K562 (cell line): ENCODE results near the gene GNAI2. TPM values are rescaled to one million over a fixed set of nuclear protein-coding genes. Genes with fewer than 3 reads are reported as not detected.

Experiments
- BRCA1 ChIP-seq, 2 experiments: fragments of 450-650 bp in 1 of 2; sonication (generic) in 1 of 2; formaldehyde crosslinking in 1 of 2; IDR thresholded peaks; 2 replicates each; pipeline versions ENCODE4 v1.5.0 to v1.6.1; 2017 to 2020; ENCODE audit warnings: mild to moderate bottlenecking in 1 of 2, missing genetic modification reagents in 1 of 2
- E2F8 ChIP-seq: fragments of 450-650 bp; IDR thresholded peaks from 2 replicates; pipeline ENCODE4 v1.7.1; 2018; ENCODE audit warnings: mild to moderate bottlenecking, low read depth; ENCODE audit not compliant: partially characterized antibody
- ETV1 ChIP-seq: fragments of 450-650 bp; conservative IDR thresholded peaks from 2 replicates; pipeline ENCODE4 v1.6.1; 2016; ENCODE audit warnings: missing genetic modification characterization, control low read depth, low read depth, missing compliant biosample characterization
- HDAC1 ChIP-seq, 2 experiments: fragments of 450-650 bp; IDR thresholded peaks; 2 replicates each; pipeline ENCODE4 v1.6.1; 2016 to 2017; ENCODE audit warnings: inconsistent platforms in 1 of 2, mild to moderate bottlenecking in 1 of 2, moderate library complexity in 1 of 2
- JUN ChIP-seq, 2 experiments: sonication (generic) in 1 of 2; formaldehyde crosslinking in 1 of 2; IDR thresholded peaks; 2 replicates each; pipeline versions ENCODE4 v1.6.1 to v1.8.0; 2012 to 2022; ENCODE audit warnings: borderline replicate concordance in 2 of 2, mild to moderate bottlenecking in 2 of 2, improper control_type of control experiment in 1 of 2, low read depth in 1 of 2, low read length in 1 of 2, missing genetic modification reagents in 1 of 2
- NR2C2 ChIP-seq, 2 experiments: fragments of 200-800 bp in 1 of 2; sonication (Bioruptor generic) in 1 of 2; sonication (generic) in 1 of 2; formaldehyde crosslinking in 1 of 2; IDR thresholded peaks; 2 replicates each; pipeline versions ENCODE4 v1.6.1 to v1.8.0; 2016 to 2022; ENCODE audit warnings: mild to moderate bottlenecking in 1 of 2, missing compliant biosample characterization in 1 of 2, missing genetic modification characterization in 1 of 2, missing genetic modification reagents in 1 of 2
- PHF8 ChIP-seq: fragments of 200-600 bp; sonication (generic); IDR thresholded peaks from 2 replicates; pipeline ENCODE4 v1.6.1; 2012; ENCODE audit warnings: mixed run types, mild to moderate bottlenecking, inconsistent platforms, low read length, moderate library complexity, borderline replicate concordance
- SIRT6 ChIP-seq: IDR thresholded peaks from one replicate; pipeline ENCODE4 v1.6.1; 2012; ENCODE audit warnings: low read depth, mild to moderate bottlenecking, control low read depth, inconsistent platforms, low read length, moderate library complexity
- SRSF9 ChIP-seq: fragments of 200-400 bp; formaldehyde crosslinking; IDR thresholded peaks from 2 replicates; pipeline ENCODE4 v1.6.1; 2017; ENCODE audit warnings: low read depth, low read length, borderline replicate concordance
- ZBTB2 ChIP-seq: fragments of 450-650 bp; IDR thresholded peaks from 2 replicates; pipeline ENCODE4 v1.6.1; 2016; ENCODE audit warnings: antibody characterized with exemption
- ZBTB40 ChIP-seq, 2 experiments: fragments of 450-650 bp in 1 of 2; sonication (generic) in 1 of 2; formaldehyde crosslinking in 1 of 2; IDR thresholded peaks; 2 replicates each; pipeline versions ENCODE4 v1.7.1 to v1.9.0; 2016 to 2022; ENCODE audit warnings: inconsistent platforms in 1 of 2, mild to moderate bottlenecking in 1 of 2, missing genetic modification reagents in 1 of 2
- ZFP30 ChIP-seq: fragments of 250-450 bp; sonication (Bioruptor Pico); IDR thresholded peaks from 2 replicates; pipeline ENCODE4 v1.8.0; 2022; ENCODE audit warnings: moderate library complexity, mild to moderate bottlenecking, inconsistent platforms, borderline replicate concordance
- polyA plus RNA-seq, 8 experiments: library from polyadenylated mRNA; depleted of rRNA in 4 of 8; stranded (reverse) in 5 of 8; unstranded in 3 of 8; fragments of >200 nt; fragmentation: Nextera tagmentation in 2 of 8; fragmentation: Illumina TruSeq in 1 of 8; extraction: Ambion mirVana in 2 of 8; extraction: Trizol in 1 of 8; gene quantifications; 2 replicates each; pipeline versions ENCODE4 v1.2.1 to v1.2.3, GENCODE V29; 2011 to 2014; ENCODE audit warnings: inconsistent platforms in 1 of 8, missing spikeins in 1 of 8
- total RNA-seq, 7 experiments: library from RNA; depleted of rRNA in 6 of 7; stranded (reverse); fragments of >200 nt in 6 of 7; fragmentation: Illumina TruSeq in 2 of 7; extraction: Trizol in 2 of 7; gene quantifications; 2 replicates each; pipeline versions ENCODE4 v1.2.1 to v1.2.3, GENCODE V29; 2011 to 2021; ENCODE audit warnings: low replicate concordance in 1 of 7

Gene GNAI2
- total and polyA plus RNA-seq, 9 of the 15 experiments (the other 6 are each of a cell fraction or from before 2014, with no cell fraction given), result 1.1 to 72.2 (median 42.7) TPM

- TF ChIP-seq SIRT6, result no peak
- TF ChIP-seq NR2C2 (CRISPR knock-in tag; IDR thresholded peaks at IDR 0.05), result no peak
- TF ChIP-seq NR2C2 (tag; IDR thresholded peaks at IDR 0.05), result peak; percentile 79; the same call in 1 of the 2 replicates
- 0 out of 2 replicates have a peak, but pooled peaks have one; percentile 21 for TF ChIP-seq ETV1 (tag)
- peak in 1 of 2 experiments; percentile 44; a peak in 1 of 4 replicates for TF ChIP-seq HDAC1 (IDR thresholded peaks at IDR 0.05)
- TF ChIP-seq JUN (IDR thresholded peaks at IDR 0.05; ENCODE audit: borderline replicate concordance, low read depth, low read length), result no peak
- TF ChIP-seq JUN (CRISPR knock-in tag; IDR thresholded peaks at IDR 0.05; ENCODE audit: borderline replicate concordance), result no peak
- no peak for TF ChIP-seq BRCA1 (IDR thresholded peaks at IDR 0.05)
- TF ChIP-seq BRCA1 (CRISPR knock-in tag; IDR thresholded peaks at IDR 0.05), result no peak
- TF ChIP-seq E2F8, result no peak
- TF ChIP-seq ZBTB40 (IDR thresholded peaks at IDR 0.05), result peak; percentile 73
- TF ChIP-seq ZBTB40 (CRISPR knock-in tag; IDR thresholded peaks at IDR 0.05), result no peak
- no peak for TF ChIP-seq ZBTB2
- TF ChIP-seq ZFP30, result no peak
- TF ChIP-seq PHF8, result peak; percentile 40; the same call in 1 of the 2 replicates
- no peak for TF ChIP-seq SRSF9
These were observed 10.5 kb downstream of the GNAI2 start (continued) for GRCh38 chr3:50246517-50246954.
